OCI-LY7 (cell line): ENCODE results near the gene CAPRIN1.

Source experiments
- CTCF ChIP-seq: fragments of 200-600 bp; sonication (generic); conservative IDR thresholded peaks from 2 replicates; pipeline ENCODE4 v1.5.1; 2014; ENCODE audit warnings: mild to moderate bottlenecking, antibody characterized with exemption, low read length, moderate library complexity, mixed read lengths
- EZH2phosphoT487 ChIP-seq: fragments of 200-600 bp; sonication (generic); IDR thresholded peaks from 2 replicates; pipeline ENCODE4 v1.6.1; 2018; ENCODE audit warnings: low read depth, borderline replicate concordance, mild to moderate bottlenecking, mixed run types, antibody characterized with exemption, low read length, moderate library complexity, mixed read lengths

GRCh38 chr11:34105079-34105956, 53.8 kb downstream of the CAPRIN1 start, which contains the start of gene NAT10:
- TF ChIP-seq EZH2phosphoT487, result no peak
- TF ChIP-seq CTCF, result 0 out of 2 replicates have a peak, but pooled peaks have one; percentile 20
